BLaER1 (cell line): ENCODE results near the gene PDSS2.
"Not testable (repeated sequence)": the region's sequence is repeated elsewhere in the genome, so short reads cannot be mapped to it uniquely, and the experiment has no call there.

Source experiments
- H3K27ac ChIP-seq: shearing (Covaris generic); formaldehyde crosslinking; 2 replicates; pipeline ENCODE4 v1.8.1; 2022
- H3K27me3 ChIP-seq: shearing (Covaris generic); formaldehyde crosslinking; 2 replicates; pipeline ENCODE4 v1.8.1; 2022
- H3K36me3 ChIP-seq: shearing (Covaris generic); formaldehyde crosslinking; 2 replicates; pipeline ENCODE4 v1.8.1; 2022
- H3K4me1 ChIP-seq: shearing (Covaris generic); formaldehyde crosslinking; 2 replicates; pipeline ENCODE4 v1.8.1; 2022
- H3K4me2 ChIP-seq: shearing (Covaris generic); formaldehyde crosslinking; 2 replicates; pipeline ENCODE4 v1.8.1; 2022
- H3K4me3 ChIP-seq: shearing (Covaris generic); formaldehyde crosslinking; 2 replicates; pipeline ENCODE4 v1.8.1; 2022
- H3K9ac ChIP-seq: shearing (Covaris generic); formaldehyde crosslinking; 2 replicates; pipeline ENCODE4 v1.8.1; 2022
- H3K9me3 ChIP-seq: shearing (Covaris generic); formaldehyde crosslinking; 2 replicates; pipeline ENCODE4 v1.8.1; 2022
- H4K20me1 ChIP-seq: shearing (Covaris generic); formaldehyde crosslinking; 2 replicates; pipeline ENCODE4 v1.8.1; 2022
- Cebpa-rat ChIP-seq: shearing (Covaris generic); IDR thresholded peaks from 2 replicates; pipeline ENCODE4 v1.8.1; 2022

The PDSS2 gene

GRCh38 chr6:107491138-107491609 lies 31.8 kb upstream of the PDSS2 start:
- H3K9ac ChIP-seq = no peak overlapping the region
- H3K27ac ChIP-seq = no peak overlapping the region
- H3K9me3 ChIP-seq = no peaks in the 10 kb centered on the region
- peak overlapping the region; percentile 72; the same call in 1 of the 2 replicates for H3K4me3 ChIP-seq
- no peak for TF ChIP-seq Cebpa-rat
- H3K36me3 ChIP-seq = no peaks in the 10 kb centered on the region
- H4K20me1 ChIP-seq = peaks cover 55% of the 10 kb centered on the region
- H3K4me1 ChIP-seq = peaks cover 25% of the 10 kb centered on the region
- peaks cover 94% of the 10 kb centered on the region for H3K27me3 ChIP-seq
- H3K4me2 ChIP-seq = peak overlapping the region; percentile 92

- Histone ChIP-seq H3K4me1 (peaks cover 25% of the 10 kb centered on the region), H3K36me3 (no peaks in the 10 kb centered on the region), H3K27ac (no peak overlapping the region), H3K9me3 (no peaks in the 10 kb centered on the region), H3K27me3 (peaks cover 97% of the 10 kb centered on the region), H3K4me3 (peak overlapping the region; percentile 72), H3K4me2 (peak overlapping the region; percentile 92), H4K20me1 (peaks cover 55% of the 10 kb centered on the region), H3K9ac (no peak overlapping the region)
- no peak for TF ChIP-seq Cebpa-rat
These were observed 31.3 kb upstream of the PDSS2 start for GRCh38 chr6:107490566-107491137.

- peaks cover 55% of the 10 kb centered on the region for H4K20me1 ChIP-seq
- H3K36me3 ChIP-seq = no peaks in the 10 kb centered on the region
- H3K9me3 ChIP-seq = no peaks in the 10 kb centered on the region
- peaks cover 95% of the 10 kb centered on the region for H3K27me3 ChIP-seq
- H3K4me3 ChIP-seq = peak within 1 kb of the TSS; percentile 72
- H3K4me1 ChIP-seq = peaks cover 25% of the 10 kb centered on the region
- H3K27ac ChIP-seq = no peak within 1 kb of the TSS
- peak within 1 kb of the TSS; percentile 92 for H3K4me2 ChIP-seq
- H3K9ac ChIP-seq = no peak within 1 kb of the TSS
- no peak for TF ChIP-seq Cebpa-rat
These were observed 30.5 kb upstream of the PDSS2 start, which contains the start of gene SOBP for GRCh38 chr6:107489636-107490565. Gene SOBP (plus strand): TSS chr6:107490117. CDS start chr6:107490617, 500 bp downstream.

GRCh38 chr6:107488875-107489635 lies 29.7 kb upstream of the PDSS2 start:
- no peak overlapping the region for H3K27ac ChIP-seq
- TF ChIP-seq Cebpa-rat = no peak
- peak overlapping the region; percentile 92 for H3K4me2 ChIP-seq

GRCh38 chr6:107488174-107488874 lies 29.0 kb upstream of the PDSS2 start:
- Histone ChIP-seq H3K4me2 (peak overlapping the region; percentile 92), H3K36me3 (no peaks in the 10 kb centered on the region), H3K4me3 (peak overlapping the region; percentile 72), H4K20me1 (peaks cover 55% of the 10 kb centered on the region), H3K27ac (no peak overlapping the region), H3K27me3 (peaks cover 80% of the 10 kb centered on the region), H3K9ac (no peak overlapping the region), H3K4me1 (peaks cover 25% of the 10 kb centered on the region), H3K9me3 (no peaks in the 10 kb centered on the region)
- no peak for TF ChIP-seq Cebpa-rat

More at GRCh38 chr6:107488875-107489635, 29.7 kb upstream of the PDSS2 start:
- Histone ChIP-seq H3K27me3 (peaks cover 87% of the 10 kb centered on the region), H3K36me3 (no peaks in the 10 kb centered on the region), H3K9me3 (no peaks in the 10 kb centered on the region), H4K20me1 (peaks cover 55% of the 10 kb centered on the region), H3K4me3 (peak overlapping the region; percentile 72), H3K4me1 (peaks cover 25% of the 10 kb centered on the region), H3K9ac (no peak overlapping the region)

GRCh38 chr6:107485157-107485556 lies 25.8 kb upstream of the PDSS2 start:
- Histone ChIP-seq H3K9ac (no peak overlapping the region), H3K27ac (no peak overlapping the region), H3K4me3 (no peak overlapping the region), H3K27me3 (peaks cover 48% of the 10 kb centered on the region), H3K4me2 (no peak overlapping the region), H3K9me3 (no peaks in the 10 kb centered on the region), H3K4me1 (peaks cover 14% of the 10 kb centered on the region), H3K36me3 (no peaks in the 10 kb centered on the region), H4K20me1 (peaks cover 31% of the 10 kb centered on the region)
- TF ChIP-seq Cebpa-rat = no peak

- Histone ChIP-seq H3K9me3 (no peaks in the 10 kb centered on the region), H3K4me3 (no peak overlapping the region), H3K4me1 (no peaks in the 10 kb centered on the region), H4K20me1 (no peaks in the 10 kb centered on the region), H3K4me2 (no peak overlapping the region), H3K36me3 (no peaks in the 10 kb centered on the region), H3K27ac (no peak overlapping the region), H3K27me3 (no peaks in the 10 kb centered on the region), H3K9ac (no peak overlapping the region)
- TF ChIP-seq Cebpa-rat = no peak
These were observed 19.8 kb upstream of the PDSS2 start for GRCh38 chr6:107479089-107479690.

GRCh38 chr6:107475826-107476225 lies 16.5 kb upstream of the PDSS2 start:
- H3K9me3 ChIP-seq, H3K4me3 ChIP-seq, H3K4me2 ChIP-seq, H3K9ac ChIP-seq, H3K4me1 ChIP-seq, H3K36me3 ChIP-seq, H3K27ac ChIP-seq, H4K20me1 ChIP-seq, H3K27me3 ChIP-seq: not testable (repeated sequence)

GRCh38 chr6:107475360-107475759 lies 16.0 kb upstream of the PDSS2 start:
- not testable (repeated sequence) for H4K20me1 ChIP-seq, H3K4me3 ChIP-seq, H3K27me3 ChIP-seq, H3K36me3 ChIP-seq, H3K27ac ChIP-seq, H3K4me2 ChIP-seq, H3K4me1 ChIP-seq, H3K9ac ChIP-seq, H3K9me3 ChIP-seq
